IPS-18c (cell line): ENCODE measurements around the gene TCTN2.

Experiments used
- H3K4me3 ChIP-seq: 2 replicates; pipeline ENCODE4 v1.7.0; 2013; ENCODE audit warnings: low read depth, mild to moderate bottlenecking, low read length, moderate library complexity; ENCODE audit not compliant: insufficient read depth
- H3K9me3 ChIP-seq: one replicate; pipeline ENCODE4 v1.6.1; 2013; ENCODE audit warnings: mild to moderate bottlenecking, low read length, moderate library complexity; ENCODE audit not compliant: control insufficient read depth, insufficient read depth

The TCTN2 gene

DNA sequence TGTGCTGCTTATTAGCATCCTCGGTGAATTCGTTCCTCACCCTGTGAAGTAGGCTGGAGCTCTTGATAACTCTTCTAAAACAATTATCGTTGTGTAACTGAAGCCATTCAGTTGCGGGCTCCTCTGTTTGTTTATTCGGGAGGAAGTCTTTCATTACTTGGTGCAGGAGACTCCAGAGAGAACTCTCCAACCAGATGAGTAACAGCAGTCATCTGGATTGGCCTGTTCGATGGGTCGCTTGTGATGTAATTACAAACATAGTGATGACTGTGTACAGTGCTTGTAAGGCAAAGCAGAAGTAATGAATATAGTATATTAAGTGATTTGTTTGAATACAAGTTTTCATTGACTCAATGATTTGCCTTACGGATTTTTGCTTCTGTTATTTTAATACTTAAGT is 52.1 kb downstream of the TCTN2 start:
- Histone ChIP-seq H3K9me3 (peaks cover 2% of the 10 kb centered on the region), H3K4me3 (no peak overlapping the region)

DNA sequence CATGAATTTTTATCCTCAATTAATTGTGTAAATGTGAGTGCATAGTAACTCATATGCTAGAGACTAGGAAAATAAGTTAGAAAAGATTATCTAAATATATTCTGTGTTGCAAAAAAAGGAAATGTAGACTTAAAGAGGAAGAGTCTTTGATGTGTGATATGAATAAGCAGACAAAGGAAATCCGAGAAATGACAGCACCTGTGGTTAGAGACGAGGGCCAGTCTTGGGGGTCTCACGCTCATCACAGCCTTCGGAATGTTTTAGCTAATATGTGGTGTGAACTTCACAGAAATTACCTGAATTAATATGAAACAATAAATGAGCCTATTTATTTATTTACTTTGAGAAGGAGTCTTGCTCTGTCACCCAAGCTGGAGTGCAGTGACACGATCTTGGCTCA is 52.9 kb downstream of the TCTN2 start:
- Histone ChIP-seq H3K9me3 (peaks cover 2% of the 10 kb centered on the region), H3K4me3 (no peak overlapping the region)

DNA sequence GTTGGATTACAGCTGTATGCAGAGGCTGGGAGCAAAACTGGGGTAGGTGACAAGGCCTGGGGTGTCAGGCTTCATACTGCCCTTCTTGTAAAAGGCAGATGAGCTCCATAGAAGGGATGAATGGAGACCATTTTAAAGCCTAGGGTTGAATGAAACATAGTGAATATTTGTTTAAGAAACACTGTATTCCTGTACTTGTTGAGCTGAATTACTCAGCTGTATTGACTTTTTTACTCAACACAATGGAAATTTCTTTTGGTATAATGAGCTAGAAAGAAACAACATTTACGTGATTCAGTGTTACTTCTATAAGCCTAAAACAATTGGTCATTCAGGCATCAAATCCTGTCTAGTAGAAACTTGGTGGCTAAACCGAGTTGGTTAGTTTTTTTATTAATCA is 55.3 kb downstream of the TCTN2 start:
- no peak overlapping the region for H3K4me3 ChIP-seq
- peaks cover 2% of the 10 kb centered on the region for H3K9me3 ChIP-seq

- H3K9me3 ChIP-seq: peaks cover 2% of the 10 kb centered on the region
These were observed 56.0 kb downstream of the TCTN2 start for GRCh38 chr12:123726962-123727361.

DNA sequence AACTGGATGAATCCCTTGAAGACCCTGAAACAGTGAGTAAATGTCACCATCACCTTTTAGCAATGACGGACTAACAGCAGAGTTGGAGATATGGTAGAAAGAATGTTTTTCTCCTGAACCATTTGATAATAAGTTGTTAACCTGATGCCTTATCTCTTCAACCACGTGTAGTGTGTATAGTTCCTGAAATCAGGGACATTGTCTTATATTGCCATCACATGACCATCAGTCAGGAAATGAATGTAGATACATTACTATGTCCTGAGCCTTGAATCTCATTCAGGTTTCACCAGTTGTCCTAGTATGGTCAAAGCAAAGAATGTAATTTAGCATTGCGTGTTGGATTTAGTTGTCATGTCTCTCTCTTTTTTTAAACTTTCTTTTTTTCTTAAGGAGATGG is 57.0 kb downstream of the TCTN2 start:
- no peak overlapping the region for H3K4me3 ChIP-seq

More at GRCh38 chr12:123726962-123727361, 56.0 kb downstream of the TCTN2 start:
- no peak overlapping the region for H3K4me3 ChIP-seq

GRCh38 chr12:123731596-123731995 is 60.7 kb downstream of the TCTN2 start:
- H3K4me3 ChIP-seq: no peak overlapping the region
- no peaks in the 10 kb centered on the region for H3K9me3 ChIP-seq

More for the DNA sequence above, 57.0 kb downstream of the TCTN2 start:
- H3K9me3 ChIP-seq: peaks cover 2% of the 10 kb centered on the region

GRCh38 chr12:123732251-123732650 is 61.3 kb downstream of the TCTN2 start:
- Histone ChIP-seq H3K4me3 (no peak overlapping the region), H3K9me3 (no peaks in the 10 kb centered on the region)

DNA sequence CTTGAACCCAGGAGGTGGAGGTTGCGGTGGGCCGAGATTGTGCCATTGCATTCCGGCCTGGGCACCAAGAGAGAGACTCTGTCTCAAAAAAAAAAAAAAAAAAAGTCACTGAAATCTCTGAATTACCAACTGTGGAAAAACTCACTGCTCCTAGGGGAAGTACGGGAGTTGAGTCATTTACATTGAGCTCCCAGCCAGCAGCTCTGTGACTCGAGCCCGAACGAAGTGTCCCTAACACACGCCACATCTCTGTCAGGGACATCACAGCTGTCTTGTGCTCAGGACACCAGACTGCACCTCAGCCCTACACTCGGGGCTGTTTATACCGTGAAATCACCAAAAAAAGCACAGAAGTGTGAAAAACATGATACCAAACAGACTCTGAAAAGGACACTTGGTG is 62.3 kb downstream of the TCTN2 start:
- no peaks in the 10 kb centered on the region for H3K9me3 ChIP-seq
- no peak overlapping the region for H3K4me3 ChIP-seq

GRCh38 chr12:123734268-123734667 is 63.4 kb downstream of the TCTN2 start:
- H3K4me3 ChIP-seq: no peak overlapping the region
- H3K9me3 ChIP-seq: no peaks in the 10 kb centered on the region

DNA sequence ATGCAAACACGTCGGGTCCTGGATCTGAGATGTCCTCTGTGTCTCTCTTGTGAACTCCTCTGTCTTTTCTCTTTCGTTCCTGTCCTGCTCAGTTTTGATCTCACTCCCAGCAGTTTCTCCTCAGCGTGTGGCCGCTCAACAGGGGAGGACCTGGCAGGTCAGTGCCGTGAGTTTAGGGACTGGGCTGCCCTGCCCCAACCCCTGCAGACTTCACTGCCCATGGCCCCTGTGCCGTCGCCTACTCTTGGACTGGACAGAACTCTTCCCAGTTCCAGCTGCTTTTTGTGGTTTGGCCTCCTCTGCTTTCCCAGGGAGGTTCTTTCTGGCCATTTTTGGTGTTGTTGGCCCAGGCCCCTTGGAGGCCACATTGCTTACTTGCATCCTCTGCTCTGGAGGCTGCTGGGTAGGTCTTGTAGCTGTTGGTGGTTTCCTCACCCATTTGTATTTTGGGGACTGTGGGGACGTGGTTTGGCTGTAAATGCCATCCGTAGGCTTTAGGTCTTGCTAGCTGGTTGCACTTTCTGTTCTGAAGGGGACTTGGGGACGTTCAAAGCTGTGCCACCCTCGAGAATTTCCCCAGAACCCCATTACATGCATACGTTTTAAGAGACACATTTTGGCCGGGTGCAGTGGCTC is 71.1 kb downstream of the TCTN2 start:
- H3K9me3 ChIP-seq: no peaks in the 10 kb centered on the region
- H3K4me3 ChIP-seq: no peak overlapping the region

GRCh38 chr12:123743002-123743401 is 72.1 kb downstream of the TCTN2 start:
- Histone ChIP-seq H3K4me3 (no peak overlapping the region), H3K9me3 (no peaks in the 10 kb centered on the region)

GRCh38 chr12:123744836-123745235 is 73.9 kb downstream of the TCTN2 start:
- H3K9me3 ChIP-seq: no peaks in the 10 kb centered on the region
- no peak overlapping the region for H3K4me3 ChIP-seq

DNA sequence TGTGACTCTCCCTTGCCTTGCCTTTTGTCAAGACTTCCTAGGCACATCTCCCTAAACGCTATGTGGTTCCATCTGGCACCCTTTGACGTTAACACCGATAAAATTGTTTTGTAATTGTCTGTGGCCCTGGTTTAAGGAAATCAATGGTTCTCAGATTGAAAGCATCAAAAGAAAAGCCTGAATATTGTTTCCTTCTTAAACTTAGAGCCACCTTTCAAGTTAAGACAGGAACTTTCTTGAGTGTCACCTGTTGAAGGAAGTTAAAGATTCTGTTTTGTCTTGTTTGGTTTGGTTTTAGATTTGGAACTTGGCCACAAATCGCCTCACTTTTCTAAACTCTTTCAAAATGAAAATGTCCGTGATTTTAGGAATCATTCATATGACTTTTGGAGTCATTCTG is 76.4 kb downstream of the TCTN2 start:
- H3K9me3 ChIP-seq: no peaks in the 10 kb centered on the region

DNA sequence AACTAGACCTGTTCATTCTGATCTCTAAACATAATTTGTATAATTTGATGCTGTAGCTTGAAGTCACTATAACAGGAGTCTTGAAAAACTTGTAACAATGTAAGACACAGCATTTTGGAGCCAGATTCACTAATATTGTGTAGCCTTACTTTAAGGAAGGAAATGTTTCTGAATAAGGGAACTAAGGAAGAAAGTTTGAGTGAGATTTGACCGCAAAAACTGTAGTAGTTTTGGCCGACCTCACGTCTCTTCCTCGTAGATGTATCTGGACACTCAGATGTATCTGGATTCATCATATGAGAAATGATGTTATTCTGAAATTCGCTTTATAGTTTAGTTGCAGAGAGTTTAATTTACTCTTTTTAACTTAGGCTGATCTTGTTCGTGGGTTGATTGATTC is 77.2 kb downstream of the TCTN2 start:
- H3K4me3 ChIP-seq: no peak overlapping the region
- H3K9me3 ChIP-seq: no peaks in the 10 kb centered on the region

More for the DNA sequence above, 76.4 kb downstream of the TCTN2 start:
- no peak overlapping the region for H3K4me3 ChIP-seq

GRCh38 chr12:123748661-123749060 is 77.7 kb downstream of the TCTN2 start:
- Histone ChIP-seq H3K9me3 (no peaks in the 10 kb centered on the region), H3K4me3 (no peak overlapping the region)

DNA sequence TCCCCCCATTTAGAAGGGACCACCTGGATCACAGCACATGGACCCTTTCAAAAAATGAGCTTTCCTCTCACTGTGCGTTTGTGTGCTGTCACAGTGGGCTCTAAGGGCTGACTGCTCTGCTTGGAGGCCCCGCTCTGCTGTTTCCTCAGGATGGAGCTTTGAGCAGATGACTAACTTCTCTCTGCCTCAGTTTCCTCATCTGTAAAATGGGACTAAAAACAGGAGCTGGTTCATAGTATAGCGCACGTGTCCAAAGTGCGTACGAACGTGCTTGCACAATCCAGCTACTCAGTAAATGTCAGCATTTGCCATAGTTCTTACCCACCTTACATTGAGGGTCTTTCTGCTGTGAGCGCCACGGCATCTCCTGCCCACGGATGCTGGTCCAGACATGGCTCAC is 78.4 kb downstream of the TCTN2 start:
- H3K4me3 ChIP-seq: no peak overlapping the region
- no peaks in the 10 kb centered on the region for H3K9me3 ChIP-seq

DNA sequence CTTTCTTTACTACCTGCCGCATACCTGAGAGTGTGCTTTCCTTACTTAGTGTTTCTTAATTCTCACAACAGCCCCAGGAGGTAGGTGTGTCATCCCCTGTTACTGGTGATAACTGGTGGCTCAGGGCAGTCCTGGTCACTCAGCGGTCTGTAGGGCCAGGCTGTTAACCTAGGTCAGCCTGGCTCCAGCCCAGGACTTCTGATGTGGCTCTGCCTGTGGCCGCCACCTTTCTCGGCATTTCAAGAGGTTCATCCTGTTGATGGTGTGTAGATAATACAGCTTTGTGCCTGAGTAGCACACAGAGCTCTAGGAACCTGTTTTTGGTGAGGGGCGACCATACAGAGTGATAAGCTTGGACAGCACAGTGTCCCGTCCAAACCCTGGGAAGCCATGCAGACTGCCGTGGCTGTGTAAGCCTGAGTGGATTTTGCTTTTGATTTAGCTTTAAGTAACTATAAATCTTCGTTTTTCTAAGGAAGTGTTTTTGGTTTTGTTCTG is 79.3 kb downstream of the TCTN2 start:
- Histone ChIP-seq H3K9me3 (no peaks in the 10 kb centered on the region), H3K4me3 (no peak overlapping the region)

- H3K9me3 ChIP-seq: no peaks in the 10 kb centered on the region
- no peak overlapping the region for H3K4me3 ChIP-seq
These were observed 81.1 kb downstream of the TCTN2 start for GRCh38 chr12:123752046-123752445.
